ENCODE results near the gene ROR2. TPM values are rescaled to one million over a fixed set of nuclear protein-coding genes. Genes with fewer than 3 reads are reported as not detected.

ROR2 gene
- polyA plus RNA-seq, 3 donors = not detected

- H3K27me3 ChIP-seq (ENCODE audit: control insufficient read depth in 2 of 2, insufficient read depth in 2 of 2, low read length in 2 of 2) = peaks cover 2% of the 10 kb centered on the region in 2 donors
- Mint-ChIP-seq H3K27me3 (ENCODE audit: low read depth in 3 of 3) (peaks cover 4 to 10% (median 8%) of the 10 kb centered on the region in 3 donors), H3K9me3 (peaks cover 0 to 2% (median 0%) of the 10 kb centered on the region in 7 donors), H3K36me3 (no peaks in the 10 kb centered on the region), H3K4me3 (no peak overlapping the region), H3K4me1 (no peaks in the 10 kb centered on the region), H3K27ac (no peak overlapping the region)
- H2AFZ ChIP-seq (ENCODE audit: insufficient read depth, low read depth, low read length, poor library complexity, severe bottlenecking) = no peak overlapping the region
- no peak for DNase-seq
- H3K4me3 ChIP-seq (replicated peaks in 1 of 3; ENCODE audit: low read depth in 2 of 3, low read length in 3 of 3) = no peak overlapping the region
- H3K27ac ChIP-seq (ENCODE audit: low read depth in 1 of 2, low read length in 2 of 2) = no peak overlapping the region
- H3K4me1 ChIP-seq (ENCODE audit: control insufficient read depth in 1 of 2, insufficient read depth in 2 of 2, low read length in 2 of 2) = no peaks in the 10 kb centered on the region
- H3K9ac ChIP-seq (ENCODE audit: insufficient read depth, low read length, poor library complexity, severe bottlenecking) = no peak overlapping the region
- no peaks in the 10 kb centered on the region for H3K36me3 ChIP-seq (replicated peaks in 1 of 2; ENCODE audit: control insufficient read depth in 1 of 2, insufficient read depth in 2 of 2, low read length in 2 of 2)
- H3K4me2 ChIP-seq (replicated peaks; ENCODE audit: extremely low read depth, low read length, poor library complexity, severe bottlenecking) = no peak overlapping the region
- 100% methylated on average over 2 of the region's 2 CpGs for WGBS (ENCODE audit: insufficient coverage)
- no peaks in the 10 kb centered on the region for H3K79me2 ChIP-seq (ENCODE audit: insufficient read depth, low read length)
- no peak for TF ChIP-seq CTCF (IDR thresholded peaks at IDR 0.05)
- no peaks in the 10 kb centered on the region for H3K9me3 ChIP-seq (replicated peaks in 1 of 2; ENCODE audit: control insufficient read depth in 1 of 2, insufficient read depth in 1 of 2, low read length in 2 of 2)
- no peaks in the 10 kb centered on the region for H4K20me1 ChIP-seq (ENCODE audit: insufficient read depth, low read length)
- intact Hi-C loops (cut with micrococcal nuclease) = no loop called here
Observed at GRCh38 chr9:91606255-91606995, 343.6 kb downstream of the ROR2 start.

- intact Hi-C loops (cut with micrococcal nuclease) = no loop called here
- no peak overlapping the region for H3K27ac Mint-ChIP-seq
- no CpG with 5 or more reads among the region's 3 CpGs for WGBS (ENCODE audit: insufficient coverage)
- no peak overlapping the region for H3K27ac ChIP-seq (ENCODE audit: low read depth in 1 of 2, low read length in 2 of 2)
- H2AFZ ChIP-seq (ENCODE audit: insufficient read depth, low read depth, low read length, poor library complexity, severe bottlenecking) = no peak overlapping the region
- peaks cover 0 to 2% (median 0%) of the 10 kb centered on the region in 7 donors for H3K9me3 Mint-ChIP-seq
- peaks cover 2% of the 10 kb centered on the region in 2 donors for H3K27me3 ChIP-seq (ENCODE audit: control insufficient read depth in 2 of 2, insufficient read depth in 2 of 2, low read length in 2 of 2)
- no peaks in the 10 kb centered on the region for H3K4me1 ChIP-seq (ENCODE audit: control insufficient read depth in 1 of 2, insufficient read depth in 2 of 2, low read length in 2 of 2)
- no peak overlapping the region for H3K4me3 Mint-ChIP-seq
- H3K79me2 ChIP-seq (ENCODE audit: insufficient read depth, low read length) = no peaks in the 10 kb centered on the region
- peaks cover 4 to 14% (median 8%) of the 10 kb centered on the region in 3 donors for H3K27me3 Mint-ChIP-seq (ENCODE audit: low read depth in 3 of 3)
- no peaks in the 10 kb centered on the region for H3K4me1 Mint-ChIP-seq
- no peaks in the 10 kb centered on the region for H3K36me3 Mint-ChIP-seq
- no peak overlapping the region for H3K9ac ChIP-seq (ENCODE audit: insufficient read depth, low read length, poor library complexity, severe bottlenecking)
- no peak for DNase-seq
- no peaks in the 10 kb centered on the region for H3K36me3 ChIP-seq (replicated peaks in 1 of 2; ENCODE audit: control insufficient read depth in 1 of 2, insufficient read depth in 2 of 2, low read length in 2 of 2)
- TF ChIP-seq CTCF (IDR thresholded peaks at IDR 0.05) = no peak
- H3K9me3 ChIP-seq (replicated peaks in 1 of 2; ENCODE audit: control insufficient read depth in 1 of 2, insufficient read depth in 1 of 2, low read length in 2 of 2) = no peaks in the 10 kb centered on the region
- H3K4me2 ChIP-seq (replicated peaks; ENCODE audit: extremely low read depth, low read length, poor library complexity, severe bottlenecking) = no peak overlapping the region
- no peak overlapping the region for H3K4me3 ChIP-seq (replicated peaks in 1 of 3; ENCODE audit: low read depth in 2 of 3, low read length in 3 of 3)
- no peaks in the 10 kb centered on the region for H4K20me1 ChIP-seq (ENCODE audit: insufficient read depth, low read length)
Observed at GRCh38 chr9:91604451-91605179, 345.4 kb downstream of the ROR2 start.
